Right lobe of liver (tissue), 4 donors: ENCODE results near the gene CES2.

ENCODE experiments used
- POLR2A ChIP-seq: fragments of 450-650 bp; IDR thresholded peaks from one replicate; pipeline ENCODE4 v1.6.1; 2017; ENCODE audit warnings: antibody characterized with exemption, mild to moderate bottlenecking
- TF ChIP-seq, protein P1 (sequence below), 4 donors: fragments of 200-600 bp in 3 of 4; fragments of 450-650 bp in 1 of 4; IDR thresholded peaks; one replicate each; pipeline versions ENCODE4 v1.5.1 to v1.8.0; 2016 to 2022; ENCODE audit warnings: antibody characterized with exemption in 4 of 4, mild to moderate bottlenecking in 2 of 4
- donor health status: DM: no; HTN: no; CAD: no.
- donor health status: DM: no; HTN: no; CAD: no.
- donor health status: DM: no; HTN: yes; CAD: no.

DNA sequence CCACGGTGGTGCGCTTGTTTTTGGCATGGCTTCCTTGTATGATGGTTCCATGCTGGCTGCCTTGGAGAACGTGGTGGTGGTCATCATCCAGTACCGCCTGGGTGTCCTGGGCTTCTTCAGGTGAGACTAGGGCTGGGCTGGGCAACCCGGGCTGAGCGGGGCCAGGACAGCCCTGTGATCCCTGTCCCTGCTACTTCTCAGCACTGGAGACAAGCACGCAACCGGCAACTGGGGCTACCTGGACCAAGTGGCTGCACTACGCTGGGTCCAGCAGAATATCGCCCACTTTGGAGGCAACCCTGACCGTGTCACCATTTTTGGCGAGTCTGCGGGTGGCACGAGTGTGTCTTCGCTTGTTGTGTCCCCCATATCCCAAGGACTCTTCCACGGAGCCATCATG, 4.9 kb downstream of the CES2 start:
- TF ChIP-seq, protein P1, sequence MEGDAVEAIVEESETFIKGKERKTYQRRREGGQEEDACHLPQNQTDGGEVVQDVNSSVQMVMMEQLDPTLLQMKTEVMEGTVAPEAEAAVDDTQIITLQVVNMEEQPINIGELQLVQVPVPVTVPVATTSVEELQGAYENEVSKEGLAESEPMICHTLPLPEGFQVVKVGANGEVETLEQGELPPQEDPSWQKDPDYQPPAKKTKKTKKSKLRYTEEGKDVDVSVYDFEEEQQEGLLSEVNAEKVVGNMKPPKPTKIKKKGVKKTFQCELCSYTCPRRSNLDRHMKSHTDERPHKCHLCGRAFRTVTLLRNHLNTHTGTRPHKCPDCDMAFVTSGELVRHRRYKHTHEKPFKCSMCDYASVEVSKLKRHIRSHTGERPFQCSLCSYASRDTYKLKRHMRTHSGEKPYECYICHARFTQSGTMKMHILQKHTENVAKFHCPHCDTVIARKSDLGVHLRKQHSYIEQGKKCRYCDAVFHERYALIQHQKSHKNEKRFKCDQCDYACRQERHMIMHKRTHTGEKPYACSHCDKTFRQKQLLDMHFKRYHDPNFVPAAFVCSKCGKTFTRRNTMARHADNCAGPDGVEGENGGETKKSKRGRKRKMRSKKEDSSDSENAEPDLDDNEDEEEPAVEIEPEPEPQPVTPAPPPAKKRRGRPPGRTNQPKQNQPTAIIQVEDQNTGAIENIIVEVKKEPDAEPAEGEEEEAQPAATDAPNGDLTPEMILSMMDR (IDR thresholded peaks at IDR 0.05) = no peak
- TF ChIP-seq POLR2A = no peak
